Measurements from ENCODE around the gene MB21D2. TPM values are rescaled to one million over a fixed set of nuclear protein-coding genes. Genes with fewer than 3 reads are reported as not detected.

The MB21D2 gene
- total RNA-seq, 5 donors from 2014 or later (not counting 1 experiment from before 2014, with no cell fraction given) = 4.1 to 7.6 (median 5.5) TPM

- Mint-ChIP-seq H3K36me3 (no peaks in the 10 kb centered on the region), H3K27ac (no peak overlapping the region), H3K4me1 (no peaks in the 10 kb centered on the region), H3K9me3 (peaks cover 0 to 3% (median 0%) of the 10 kb centered on the region in 3 donors), H3K27me3 (peaks cover 0 to 5% of the 10 kb centered on the region in 2 donors), H3K4me3 (no peak overlapping the region)
- no peak overlapping the region for H3K27ac ChIP-seq (ENCODE audit: low read length)
- no peak overlapping the region for H3K4me3 ChIP-seq (ENCODE audit: control insufficient read depth in 1 of 2, extremely low read depth in 1 of 2, low read length in 1 of 2)
- no peak for DNase-seq
- no peaks in the 10 kb centered on the region for H3K9me3 ChIP-seq
- no peaks in the 10 kb centered on the region for H3K27me3 ChIP-seq (replicated peaks in 1 of 2; ENCODE audit: control insufficient read depth in 2 of 2, extremely low read depth in 1 of 2, insufficient read depth in 2 of 2, low read length in 1 of 2)
- ChIA-PET POLR2A (no interaction called here), CTCF (no interaction called here)
- no peaks in the 10 kb centered on the region for H3K4me1 ChIP-seq (ENCODE audit: control insufficient read depth in 1 of 2, extremely low read depth in 1 of 2, insufficient read depth in 2 of 2, low read length in 2 of 2)
- ATAC-seq (replicated peaks in 1 of 4) = no peak
- WGBS (ENCODE audit: insufficient coverage) = no CpG with 5 or more reads among the region's 5 CpGs
- H3K36me3 ChIP-seq (ENCODE audit: control insufficient read depth in 2 of 2, extremely low read depth in 1 of 2, insufficient read depth in 1 of 2, low read length in 1 of 2) = no peaks in the 10 kb centered on the region
Observed at GRCh38 chr3:192953926-192954325, 36.3 kb upstream of the MB21D2 start.

- CTCF ChIA-PET = no interaction called here
- POLR2A ChIA-PET = no interaction called here
Observed at GRCh38 chr3:192947421-192947820, 29.8 kb upstream of the MB21D2 start.

GRCh38 chr3:192943393-192943792 lies 25.7 kb upstream of the MB21D2 start:
- no peak for DNase-seq
- Mint-ChIP-seq H3K9me3 (no peaks in the 10 kb centered on the region), H3K4me3 (no peak overlapping the region), H3K27ac (no peak overlapping the region), H3K4me1 (no peaks in the 10 kb centered on the region), H3K27me3 (peaks cover 0 to 4% of the 10 kb centered on the region in 2 donors), H3K36me3 (no peaks in the 10 kb centered on the region)
- POLR2A ChIA-PET = no interaction called here
- no peak for ATAC-seq (replicated peaks in 1 of 4)
- no peaks in the 10 kb centered on the region for H3K27me3 ChIP-seq (replicated peaks in 1 of 2; ENCODE audit: control insufficient read depth in 2 of 2, extremely low read depth in 1 of 2, insufficient read depth in 2 of 2, low read length in 1 of 2)
- no peaks in the 10 kb centered on the region for H3K9me3 ChIP-seq
- CTCF ChIA-PET = no interaction called here
- no CpG with 5 or more reads among the region's 2 CpGs for WGBS (ENCODE audit: insufficient coverage)
- no peak overlapping the region for H3K4me3 ChIP-seq (ENCODE audit: control insufficient read depth in 1 of 2, extremely low read depth in 1 of 2, low read length in 1 of 2)
- H3K36me3 ChIP-seq (ENCODE audit: control insufficient read depth in 2 of 2, extremely low read depth in 1 of 2, insufficient read depth in 1 of 2, low read length in 1 of 2) = no peaks in the 10 kb centered on the region
- no peak overlapping the region for H3K27ac ChIP-seq (ENCODE audit: low read length)
- H3K4me1 ChIP-seq (ENCODE audit: control insufficient read depth in 1 of 2, extremely low read depth in 1 of 2, insufficient read depth in 2 of 2, low read length in 2 of 2) = no peaks in the 10 kb centered on the region

More at GRCh38 chr3:192947421-192947820, 29.8 kb upstream of the MB21D2 start:
- Mint-ChIP-seq H3K27me3 (peaks cover 0 to 4% of the 10 kb centered on the region in 2 donors), H3K4me3 (no peak overlapping the region), H3K4me1 (no peaks in the 10 kb centered on the region), H3K9me3 (no peaks in the 10 kb centered on the region), H3K36me3 (no peaks in the 10 kb centered on the region), H3K27ac (no peak overlapping the region)
- H3K9me3 ChIP-seq = no peaks in the 10 kb centered on the region
- H3K4me3 ChIP-seq (ENCODE audit: control insufficient read depth in 1 of 2, extremely low read depth in 1 of 2, low read length in 1 of 2) = no peak overlapping the region
- no peaks in the 10 kb centered on the region for H3K4me1 ChIP-seq (ENCODE audit: control insufficient read depth in 1 of 2, extremely low read depth in 1 of 2, insufficient read depth in 2 of 2, low read length in 2 of 2)
- H3K27me3 ChIP-seq (replicated peaks in 1 of 2; ENCODE audit: control insufficient read depth in 2 of 2, extremely low read depth in 1 of 2, insufficient read depth in 2 of 2, low read length in 1 of 2) = no peaks in the 10 kb centered on the region
- DNase-seq (no peak), ATAC-seq (replicated peaks in 1 of 4) (no peak)
- H3K36me3 ChIP-seq (ENCODE audit: control insufficient read depth in 2 of 2, extremely low read depth in 1 of 2, insufficient read depth in 1 of 2, low read length in 1 of 2) = no peaks in the 10 kb centered on the region
- WGBS (ENCODE audit: insufficient coverage) = no CpG with 5 or more reads among the region's 1 CpG
- H3K27ac ChIP-seq (ENCODE audit: low read length) = no peak overlapping the region

- no peaks in the 10 kb centered on the region for H3K27me3 ChIP-seq (replicated peaks in 1 of 2; ENCODE audit: control insufficient read depth in 2 of 2, extremely low read depth in 1 of 2, insufficient read depth in 2 of 2, low read length in 1 of 2)
- no peak for ATAC-seq (replicated peaks in 1 of 4)
- no peaks in the 10 kb centered on the region for H3K4me1 ChIP-seq (ENCODE audit: control insufficient read depth in 1 of 2, extremely low read depth in 1 of 2, insufficient read depth in 2 of 2, low read length in 2 of 2)
- no peaks in the 10 kb centered on the region for H3K36me3 Mint-ChIP-seq
- no peak overlapping the region for H3K27ac Mint-ChIP-seq
- DNase-seq = no peak
- no peak overlapping the region for H3K27ac ChIP-seq (ENCODE audit: low read length)
- H3K4me3 ChIP-seq (ENCODE audit: control insufficient read depth in 1 of 2, extremely low read depth in 1 of 2, low read length in 1 of 2) = no peak overlapping the region
- no peaks in the 10 kb centered on the region for H3K9me3 ChIP-seq
- ChIA-PET CTCF (no interaction called here), POLR2A (no interaction called here)
- no peaks in the 10 kb centered on the region for H3K9me3 Mint-ChIP-seq
- H3K4me3 Mint-ChIP-seq = no peak overlapping the region
- no peaks in the 10 kb centered on the region for H3K4me1 Mint-ChIP-seq
- WGBS (ENCODE audit: insufficient coverage) = no CpG with 5 or more reads among the region's 2 CpGs
- H3K27me3 Mint-ChIP-seq = peaks cover 0 to 4% of the 10 kb centered on the region in 2 donors
- H3K36me3 ChIP-seq (ENCODE audit: control insufficient read depth in 2 of 2, extremely low read depth in 1 of 2, insufficient read depth in 1 of 2, low read length in 1 of 2) = no peaks in the 10 kb centered on the region
Observed at GRCh38 chr3:192942625-192943024, 25.0 kb upstream of the MB21D2 start.

GRCh38 chr3:192940129-192940528 lies 22.5 kb upstream of the MB21D2 start:
- Mint-ChIP-seq H3K4me1 (no peaks in the 10 kb centered on the region), H3K27ac (no peak overlapping the region), H3K4me3 (no peak overlapping the region), H3K9me3 (no peaks in the 10 kb centered on the region), H3K36me3 (no peaks in the 10 kb centered on the region), H3K27me3 (no peaks in the 10 kb centered on the region)
- no peaks in the 10 kb centered on the region for H3K4me1 ChIP-seq (ENCODE audit: control insufficient read depth in 1 of 2, extremely low read depth in 1 of 2, insufficient read depth in 2 of 2, low read length in 2 of 2)
- ChIA-PET CTCF (interaction anchor here in 1 of 2 donors (0.5 kb wide), 1 partner anchor 670 kb away, joined by 3 read pairs; no protein-coding TSS in a partner anchor), POLR2A (no interaction called here)
- no peak overlapping the region for H3K4me3 ChIP-seq (ENCODE audit: control insufficient read depth in 1 of 2, extremely low read depth in 1 of 2, low read length in 1 of 2)
- H3K27me3 ChIP-seq (replicated peaks in 1 of 2; ENCODE audit: control insufficient read depth in 2 of 2, extremely low read depth in 1 of 2, insufficient read depth in 2 of 2, low read length in 1 of 2) = no peaks in the 10 kb centered on the region
- no peak for ATAC-seq (replicated peaks in 1 of 4)
- no peaks in the 10 kb centered on the region for H3K36me3 ChIP-seq (ENCODE audit: control insufficient read depth in 2 of 2, extremely low read depth in 1 of 2, insufficient read depth in 1 of 2, low read length in 1 of 2)
- H3K27ac ChIP-seq (ENCODE audit: low read length) = no peak overlapping the region
- 100% methylated on average over 1 of the region's 4 CpGs for WGBS (ENCODE audit: insufficient coverage)
- no peak for DNase-seq
- no peaks in the 10 kb centered on the region for H3K9me3 ChIP-seq

GRCh38 chr3:192935441-192935840 lies 17.8 kb upstream of the MB21D2 start:
- Mint-ChIP-seq H3K4me3 (no peak overlapping the region), H3K27ac (no peak overlapping the region), H3K36me3 (no peaks in the 10 kb centered on the region), H3K27me3 (no peaks in the 10 kb centered on the region), H3K4me1 (no peaks in the 10 kb centered on the region), H3K9me3 (no peaks in the 10 kb centered on the region)
- 67% methylated on average over 1 of the region's 1 CpG for WGBS (ENCODE audit: insufficient coverage)
- Histone ChIP-seq H3K9me3 (no peaks in the 10 kb centered on the region), H3K27ac (ENCODE audit: low read length) (no peak overlapping the region), H3K4me1 (ENCODE audit: control insufficient read depth in 1 of 2, extremely low read depth in 1 of 2, insufficient read depth in 2 of 2, low read length in 2 of 2) (no peaks in the 10 kb centered on the region), H3K36me3 (ENCODE audit: control insufficient read depth in 2 of 2, extremely low read depth in 1 of 2, insufficient read depth in 1 of 2, low read length in 1 of 2) (no peaks in the 10 kb centered on the region), H3K27me3 (replicated peaks in 1 of 2; ENCODE audit: control insufficient read depth in 2 of 2, extremely low read depth in 1 of 2, insufficient read depth in 2 of 2, low read length in 1 of 2) (no peaks in the 10 kb centered on the region), H3K4me3 (ENCODE audit: control insufficient read depth in 1 of 2, extremely low read depth in 1 of 2, low read length in 1 of 2) (no peak overlapping the region)
- DNase-seq (no peak), ATAC-seq (replicated peaks in 1 of 4) (no peak)
- POLR2A ChIA-PET = no interaction called here
- CTCF ChIA-PET = no interaction called here

GRCh38 chr3:192933779-192934460 lies 16.3 kb upstream of the MB21D2 start:
- no peak for ATAC-seq (replicated peaks in 1 of 4)
- no peak overlapping the region for H3K4me3 ChIP-seq (ENCODE audit: control insufficient read depth in 1 of 2, extremely low read depth in 1 of 2, low read length in 1 of 2)
- H3K27ac ChIP-seq (ENCODE audit: low read length) = no peak overlapping the region
- WGBS (ENCODE audit: insufficient coverage) = 94% methylated on average over 2 of the region's 4 CpGs
- no peaks in the 10 kb centered on the region for H3K36me3 Mint-ChIP-seq
- no peaks in the 10 kb centered on the region for H3K9me3 ChIP-seq
- no peaks in the 10 kb centered on the region for H3K9me3 Mint-ChIP-seq
- H3K27me3 Mint-ChIP-seq = peaks cover 0 to 2% of the 10 kb centered on the region in 2 donors
- POLR2A ChIA-PET = no interaction called here
- no peak overlapping the region for H3K27ac Mint-ChIP-seq
- CTCF ChIA-PET = no interaction called here
- no peak overlapping the region for H3K4me3 Mint-ChIP-seq
- H3K4me1 Mint-ChIP-seq = no peaks in the 10 kb centered on the region
- DNase-seq = no peak
- H3K4me1 ChIP-seq (ENCODE audit: control insufficient read depth in 1 of 2, extremely low read depth in 1 of 2, insufficient read depth in 2 of 2, low read length in 2 of 2) = no peaks in the 10 kb centered on the region
- H3K36me3 ChIP-seq (ENCODE audit: control insufficient read depth in 2 of 2, extremely low read depth in 1 of 2, insufficient read depth in 1 of 2, low read length in 1 of 2) = no peaks in the 10 kb centered on the region
- H3K27me3 ChIP-seq (replicated peaks in 1 of 2; ENCODE audit: control insufficient read depth in 2 of 2, extremely low read depth in 1 of 2, insufficient read depth in 2 of 2, low read length in 1 of 2) = no peaks in the 10 kb centered on the region
